GM18873 (cell line): ENCODE measurements around the gene RNLS.
"Not testable (repeated sequence)": the region's sequence is repeated elsewhere in the genome, so short reads cannot be mapped to it uniquely, and the experiment has no call there.

ENCODE experiments used
- ATAC-seq: cut with Tn5 transposase; IDR thresholded peaks from one replicate; pipeline ENCODE4 v1.9.1; 2021; ENCODE audit warnings: mild to moderate bottlenecking, moderate library complexity, moderate number of reproducible peaks; ENCODE audit not compliant: unreplicated experiment, low FRiP score

The RNLS gene

GRCh38 chr10:88361995-88362807 lies 220.9 kb downstream of the RNLS start:
- ATAC-seq = no peak

DNA sequence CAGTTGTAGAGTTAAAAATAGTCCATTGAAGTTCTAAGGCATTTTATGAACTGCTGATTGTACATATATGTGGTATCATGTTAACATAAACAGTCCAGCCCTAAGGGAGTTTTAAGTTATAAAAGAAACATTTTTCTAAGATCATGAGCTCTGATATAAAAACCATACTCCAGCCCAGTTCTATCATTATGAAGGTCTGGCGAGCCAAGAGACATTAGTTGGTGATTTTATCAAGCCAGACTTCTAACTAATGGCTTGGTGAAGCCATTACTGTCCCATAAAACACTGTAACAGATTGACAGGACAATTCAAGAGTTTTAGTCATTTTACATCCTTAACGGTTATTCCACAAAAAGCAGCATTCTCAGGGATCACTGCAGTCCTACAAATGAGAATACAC lies 221.6 kb downstream of the RNLS start:
- no peak for ATAC-seq

- ATAC-seq = not testable (repeated sequence)
Observed at GRCh38 chr10:88355750-88356149, 227.4 kb downstream of the RNLS start.

GRCh38 chr10:88347597-88348304 lies 235.4 kb downstream of the RNLS start:
- ATAC-seq = no peak

- no peak for ATAC-seq
Observed at GRCh38 chr10:88347022-88347421, 236.1 kb downstream of the RNLS start.

- ATAC-seq = no peak
Observed at GRCh38 chr10:88346144-88346977, 236.8 kb downstream of the RNLS start.

- no peak for ATAC-seq
Observed at GRCh38 chr10:88343761-88344484, 239.2 kb downstream of the RNLS start.

DNA sequence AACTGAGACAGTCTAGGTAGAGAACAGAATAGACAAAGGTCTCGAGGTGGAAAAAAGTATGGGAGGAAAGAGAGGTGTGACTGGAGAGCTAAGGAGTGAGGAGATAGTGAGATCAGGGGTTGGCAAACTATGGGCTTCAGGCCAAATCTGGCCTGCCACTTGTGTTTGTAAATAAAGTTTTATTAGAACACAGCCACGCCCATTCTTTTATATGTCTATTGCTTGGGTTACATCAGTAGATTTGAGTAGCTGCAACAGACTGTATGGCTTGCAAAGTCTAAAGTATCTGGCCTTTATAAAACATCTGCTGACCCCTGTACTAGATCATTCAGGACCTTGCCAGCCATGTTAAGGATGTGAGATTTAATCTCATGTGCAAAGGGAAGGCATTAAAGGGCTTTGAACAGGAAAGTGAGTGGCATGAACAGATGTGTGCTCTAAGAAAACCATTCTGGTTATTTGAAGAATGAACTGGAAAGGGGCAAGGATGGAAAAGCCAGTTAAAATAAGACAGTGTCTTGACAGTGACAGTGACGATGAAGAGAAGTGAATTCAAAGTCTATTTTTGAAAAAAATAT lies 240.3 kb downstream of the RNLS start:
- no peak for ATAC-seq

- ATAC-seq = no peak
Observed at GRCh38 chr10:88337134-88337533, 246.0 kb downstream of the RNLS start.

DNA sequence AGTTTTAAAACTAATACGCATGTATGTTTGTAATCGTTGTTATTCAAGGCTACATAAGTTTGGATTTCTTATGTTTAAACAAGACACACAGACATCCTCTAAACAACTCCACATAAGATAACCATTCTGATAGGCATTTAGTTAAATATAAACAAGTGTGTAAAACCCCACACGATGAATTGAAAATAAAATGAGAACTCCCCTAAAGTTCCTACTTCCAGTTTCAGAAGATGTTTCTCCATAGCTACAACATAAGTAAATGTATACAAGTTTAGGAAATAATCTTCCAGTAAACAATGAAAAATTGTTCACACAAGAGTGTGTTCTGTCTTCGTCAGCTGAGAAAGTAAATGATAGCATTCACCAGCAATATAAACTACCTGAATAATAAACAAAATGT lies 246.8 kb downstream of the RNLS start:
- no peak for ATAC-seq

GRCh38 chr10:88333248-88333630 lies 249.9 kb downstream of the RNLS start:
- ATAC-seq = no peak

DNA sequence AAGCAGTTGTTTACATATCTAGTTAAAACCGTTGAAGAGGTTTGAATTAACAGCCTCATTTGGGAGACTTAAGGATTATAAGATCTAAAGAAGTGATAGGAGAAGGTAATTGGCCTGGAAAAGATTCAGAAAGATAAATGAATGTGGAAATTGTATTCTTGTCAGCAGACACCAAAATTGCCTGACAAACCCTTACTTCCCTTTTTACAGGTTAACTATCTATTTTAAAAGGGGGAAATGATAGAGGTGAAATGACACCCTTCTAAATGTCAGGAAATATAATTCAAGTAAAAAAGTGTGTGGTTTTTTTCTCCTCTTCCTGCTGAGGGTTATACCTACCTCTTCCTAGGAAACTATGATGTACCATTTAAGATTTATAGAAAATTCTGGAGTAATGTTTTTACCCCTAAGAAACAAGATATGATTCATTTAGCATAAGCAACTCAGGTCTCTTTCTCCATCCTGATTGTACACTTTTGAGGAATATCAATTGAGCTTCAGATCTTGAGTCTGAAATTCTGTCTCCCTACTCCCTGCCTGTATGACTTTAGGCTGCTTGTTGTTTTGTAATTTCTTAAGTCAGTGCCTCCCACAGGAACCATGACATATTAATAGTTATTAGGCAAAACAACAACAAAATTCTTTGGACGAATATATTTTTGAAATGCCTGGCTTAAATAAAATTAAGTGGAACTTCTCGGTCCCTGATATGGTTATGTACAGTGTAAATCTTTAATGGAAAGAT lies 250.4 kb downstream of the RNLS start:
- ATAC-seq = no peak

GRCh38 chr10:88330174-88330573 lies 252.9 kb downstream of the RNLS start:
- no peak for ATAC-seq

DNA sequence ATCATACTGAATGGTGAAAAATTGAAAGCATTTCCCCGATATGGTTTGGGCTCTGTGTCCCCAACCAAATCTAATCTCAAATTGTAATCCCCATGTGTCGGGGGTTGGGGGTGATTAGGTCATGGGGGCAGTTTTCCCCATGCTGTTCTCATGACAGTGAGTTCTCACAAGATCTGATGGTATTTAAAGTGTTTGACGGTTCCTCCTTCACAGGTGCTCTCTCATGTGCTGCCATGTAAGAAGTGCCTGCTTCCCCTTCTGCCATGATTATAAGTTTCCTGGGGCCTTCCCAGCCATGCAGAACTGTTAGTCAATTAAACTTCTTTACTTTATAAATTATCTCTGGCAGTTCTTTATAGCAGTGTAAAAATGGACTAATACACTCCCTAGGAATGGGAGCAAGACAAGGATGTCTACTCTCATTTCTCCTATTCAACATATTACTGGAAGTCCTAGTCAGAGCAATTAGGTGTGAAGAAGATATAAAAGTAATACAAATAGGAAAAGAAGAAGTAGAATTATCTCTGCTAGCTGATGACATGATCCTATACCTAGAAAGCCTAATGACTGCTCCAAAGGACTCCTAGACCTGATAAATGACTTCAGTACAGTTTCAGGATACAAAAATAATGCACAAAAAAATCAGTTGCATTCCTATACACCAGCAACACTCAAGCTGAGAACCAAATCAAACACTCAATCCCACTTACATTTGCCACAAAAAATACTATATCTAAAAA lies 260.6 kb downstream of the RNLS start:
- no peak for ATAC-seq

DNA sequence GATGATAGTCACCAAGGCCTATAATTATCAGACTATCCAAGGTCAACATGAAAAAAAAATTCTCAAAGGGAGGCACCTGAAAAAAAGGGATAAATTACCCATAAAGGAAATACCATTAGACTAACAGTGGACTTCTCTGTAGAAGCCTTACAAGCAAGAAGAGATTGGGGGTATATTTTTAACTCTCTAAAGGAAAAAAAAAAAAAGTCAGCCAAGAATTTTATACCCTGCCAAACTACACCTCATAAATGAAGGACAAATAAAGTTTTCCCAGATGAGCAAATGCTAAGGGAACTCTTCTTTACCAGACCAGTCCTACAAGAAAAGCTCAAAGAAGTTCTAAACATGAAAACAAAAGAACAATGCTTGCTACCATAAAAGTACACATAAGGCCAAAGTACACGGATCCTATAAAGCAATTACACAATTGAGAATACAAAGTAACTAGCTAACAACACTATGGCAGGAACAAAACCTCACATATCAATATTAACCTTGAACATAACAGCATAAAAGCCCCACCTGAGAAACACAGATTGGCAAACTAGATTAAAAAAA lies 263.1 kb downstream of the RNLS start:
- no peak for ATAC-seq

DNA sequence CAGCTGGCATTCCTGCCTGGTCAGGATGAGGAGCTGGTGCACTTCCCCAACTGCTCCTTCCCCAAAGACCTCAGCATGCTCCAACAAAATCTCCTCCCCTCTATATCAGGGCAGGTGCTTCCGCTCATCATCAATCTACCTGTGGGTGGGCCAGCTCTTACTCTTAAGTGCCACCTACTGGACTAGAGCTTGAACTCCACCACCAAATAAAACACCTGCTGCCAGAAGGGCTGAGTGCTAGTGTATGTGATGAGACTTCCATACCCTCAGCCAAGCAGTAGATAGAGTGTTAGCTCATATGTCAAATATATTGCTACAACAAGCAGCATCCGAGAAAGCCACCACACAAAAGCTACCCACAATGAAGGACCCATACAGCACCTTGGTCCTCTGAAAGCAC lies 264.3 kb downstream of the RNLS start:
- ATAC-seq = no peak

GRCh38 chr10:88317099-88317498 lies 266.0 kb downstream of the RNLS start:
- no peak for ATAC-seq

DNA sequence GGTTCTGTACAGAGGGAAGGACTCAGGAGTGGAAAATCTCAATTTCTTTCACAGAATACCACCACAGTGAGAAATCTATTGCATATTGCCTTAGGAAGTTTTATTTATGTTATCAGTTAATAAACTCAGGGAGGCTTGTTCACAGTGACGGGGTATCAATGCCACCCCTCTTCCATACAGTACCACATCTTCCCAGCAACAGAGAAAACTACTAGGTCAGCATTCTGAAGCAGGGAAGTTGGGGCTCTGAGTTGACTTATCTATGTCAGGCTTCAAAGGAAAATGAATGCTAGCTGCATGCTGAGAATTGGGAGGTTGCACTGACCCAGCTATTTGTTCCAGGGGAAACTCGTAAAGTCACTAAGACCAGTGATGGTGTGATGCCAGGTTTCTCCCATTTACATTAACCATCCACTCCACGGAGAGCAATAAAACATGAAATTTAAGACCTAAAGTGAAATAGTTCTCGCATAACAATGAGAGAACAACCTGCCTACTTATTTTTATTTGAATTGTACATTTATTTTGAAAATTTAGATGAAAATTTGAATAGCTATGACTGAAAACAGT lies 266.7 kb downstream of the RNLS start:
- no peak for ATAC-seq
